Panc1 (cell line): ENCODE data around the gene TMEM161A. TPM values are rescaled to one million over a fixed set of nuclear protein-coding genes. Genes with fewer than 3 reads are reported as not detected.
"Not testable (repeated sequence)": the region's sequence is repeated elsewhere in the genome, so short reads cannot be mapped to it uniquely, and the experiment has no call there.

ENCODE experiments used
- ATAC-seq: fragments of 200-7000 bp; cut with Tn5 transposase; 2 replicates; pipeline ENCODE4 v1.9.1; 2020; ENCODE audit warnings: mild to moderate bottlenecking, moderate library complexity
- BruUV-seq: library from RNA; stranded (reverse); fragments of 400-500 nt; replicated peaks from 2 replicates; lab custom pipeline; 2021; lab: Mats Ljungman, UMichigan
- CTCF ChIA-PET: fragments of 300-600 bp; sonication (Branson Sonifier 250); formaldehyde crosslinking; loops from one replicate; lab custom pipeline; 2022; ENCODE audit warnings: antibody characterized with exemption; lab: Charles Lee
- POLR2A ChIA-PET: fragments of 300-600 bp; sonication (Branson Sonifier 250); formaldehyde crosslinking; loops from one replicate; lab custom pipeline; 2022; ENCODE audit warnings: antibody characterized with exemption; lab: Charles Lee
- DNase-seq: peaks from one replicate; pipeline ENCODE4 v3.0.0-alpha.2; 2010; ENCODE audit warnings: low read depth, low spot score
- H3K27ac ChIP-seq: 2 replicates; pipeline ENCODE4 v1.5.1; 2011; ENCODE audit warnings: mild to moderate bottlenecking, low read length, inconsistent platforms
- H3K27me3 ChIP-seq: fragments of 200-500 bp; sonication (Bioruptor generic); 2 replicates; pipeline ENCODE4 v1.6.0; 2014; ENCODE audit warnings: low read length, inconsistent platforms; ENCODE audit not compliant: control insufficient read depth, insufficient read depth
- H3K36me3 ChIP-seq: fragments of 200-500 bp; sonication (Bioruptor generic); 2 replicates; pipeline ENCODE4 v1.5.1; 2014; ENCODE audit warnings: inconsistent platforms, mild to moderate bottlenecking, low read length, moderate library complexity; ENCODE audit not compliant: control insufficient read depth, insufficient read depth
- H3K4me1 ChIP-seq: 2 replicates; pipeline ENCODE4 v1.5.1; 2011; ENCODE audit warnings: inconsistent platforms, mild to moderate bottlenecking, low read length, moderate library complexity; ENCODE audit not compliant: control insufficient read depth, insufficient read depth
- H3K4me3 ChIP-seq, 2 experiments: 2 replicates each; pipeline ENCODE4 v1.5.1; 2011 to 2012; ENCODE audit warnings: low read depth in 2 of 2, low read length in 2 of 2, mild to moderate bottlenecking in 2 of 2, inconsistent platforms in 1 of 2, moderate library complexity in 1 of 2
- H3K9me3 ChIP-seq: fragments of 200-500 bp; sonication (Bioruptor generic); 2 replicates; pipeline ENCODE4 v1.5.1; 2014; ENCODE audit warnings: low read depth, mild to moderate bottlenecking, inconsistent platforms, low read length, moderate library complexity; ENCODE audit not compliant: control insufficient read depth, insufficient read depth
- POLR2AphosphoS5 ChIP-seq: IDR thresholded peaks from 2 replicates; pipeline ENCODE4 v1.6.1; 2012; ENCODE audit warnings: mild to moderate bottlenecking, low read depth, low read length, moderate library complexity
- SIN3A ChIP-seq: IDR thresholded peaks from 2 replicates; pipeline ENCODE4 v1.6.1; 2012; ENCODE audit warnings: low read depth, mild to moderate bottlenecking, low read length, moderate library complexity, borderline replicate concordance; ENCODE audit not compliant: insufficient read depth
- TCF7L2 ChIP-seq: IDR thresholded peaks from 2 replicates; pipeline ENCODE4 v1.6.1; 2011; ENCODE audit warnings: mild to moderate bottlenecking, low read depth, low read length, inconsistent platforms
- in situ Hi-C: cut with HindIII; loops from 2 replicates; pipeline ENCODE4 v1.10.0; 2016; ENCODE audit warnings: low sequenced_read_pairs, low pct_unique_long_range_greater_than_20kb
- intact Hi-C: fragments of 100-400 bp; cut with micrococcal nuclease; formaldehyde crosslinking; loops from one replicate; pipeline ENCODE4 v1.10.0; 2022; ENCODE audit not compliant: unreplicated experiment
- total RNA-seq: library from RNA; stranded (reverse); gene quantifications from one replicate; pipeline ENCODE4 v1.2.1, GENCODE V29; 2021; ENCODE audit not compliant: unreplicated experiment
- TF ChIP-seq, protein P1 (sequence below), 2 experiments: IDR thresholded peaks; 2 replicates each; pipeline ENCODE4 v1.6.1; 2011 to 2012; ENCODE audit warnings: low read depth in 2 of 2, control low read depth in 1 of 2, low read length in 1 of 2, mild to moderate bottlenecking in 1 of 2, moderate library complexity in 1 of 2; ENCODE audit not compliant: insufficient read depth in 1 of 2
- TF ChIP-seq, protein P2 (sequence below): fragments of 450-650 bp; IDR thresholded peaks from 2 replicates; pipeline ENCODE4 v1.5.1; 2017; ENCODE audit warnings: mild to moderate bottlenecking

Gene TMEM161A
- total RNA-seq, 1 experiment from 2014 or later, result 26.7 TPM

DNA sequence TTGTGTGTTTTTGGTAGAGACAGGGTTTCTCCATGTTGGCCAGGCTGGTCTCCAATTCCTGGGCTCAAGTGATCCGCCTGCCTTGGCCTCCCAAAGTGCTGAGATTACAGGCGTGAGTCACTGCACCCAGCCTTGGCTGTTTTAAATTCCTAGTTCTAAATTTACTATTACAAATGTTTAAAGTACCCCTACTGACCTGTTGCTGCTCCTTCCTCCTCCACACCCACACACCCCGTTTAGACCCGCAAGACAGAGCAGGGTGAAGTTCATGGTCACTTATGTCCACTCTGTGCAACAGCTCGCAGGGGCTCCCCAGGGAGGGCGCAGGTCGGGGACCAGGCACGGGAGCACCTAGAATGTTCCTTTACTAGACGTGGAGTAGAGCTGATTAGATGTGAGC is 28.7 kb downstream of the TMEM161A start:
- Histone ChIP-seq H3K36me3 (no peaks in the 10 kb centered on the region), H3K27ac (no peak overlapping the region), H3K4me1 (no peaks in the 10 kb centered on the region), H3K27me3 (no peaks in the 10 kb centered on the region), H3K4me3 (no peak overlapping the region), H3K9me3 (no peaks in the 10 kb centered on the region)
- intact Hi-C loops (no loop called here), in situ Hi-C loops (no loop called here)
- ChIA-PET POLR2A (no interaction called here), CTCF (no interaction called here)
- DNase-seq, result no peak
- TF ChIP-seq SIN3A (no peak), POLR2AphosphoS5 (no peak), TCF7L2 (no peak)
- TF ChIP-seq, protein P1, sequence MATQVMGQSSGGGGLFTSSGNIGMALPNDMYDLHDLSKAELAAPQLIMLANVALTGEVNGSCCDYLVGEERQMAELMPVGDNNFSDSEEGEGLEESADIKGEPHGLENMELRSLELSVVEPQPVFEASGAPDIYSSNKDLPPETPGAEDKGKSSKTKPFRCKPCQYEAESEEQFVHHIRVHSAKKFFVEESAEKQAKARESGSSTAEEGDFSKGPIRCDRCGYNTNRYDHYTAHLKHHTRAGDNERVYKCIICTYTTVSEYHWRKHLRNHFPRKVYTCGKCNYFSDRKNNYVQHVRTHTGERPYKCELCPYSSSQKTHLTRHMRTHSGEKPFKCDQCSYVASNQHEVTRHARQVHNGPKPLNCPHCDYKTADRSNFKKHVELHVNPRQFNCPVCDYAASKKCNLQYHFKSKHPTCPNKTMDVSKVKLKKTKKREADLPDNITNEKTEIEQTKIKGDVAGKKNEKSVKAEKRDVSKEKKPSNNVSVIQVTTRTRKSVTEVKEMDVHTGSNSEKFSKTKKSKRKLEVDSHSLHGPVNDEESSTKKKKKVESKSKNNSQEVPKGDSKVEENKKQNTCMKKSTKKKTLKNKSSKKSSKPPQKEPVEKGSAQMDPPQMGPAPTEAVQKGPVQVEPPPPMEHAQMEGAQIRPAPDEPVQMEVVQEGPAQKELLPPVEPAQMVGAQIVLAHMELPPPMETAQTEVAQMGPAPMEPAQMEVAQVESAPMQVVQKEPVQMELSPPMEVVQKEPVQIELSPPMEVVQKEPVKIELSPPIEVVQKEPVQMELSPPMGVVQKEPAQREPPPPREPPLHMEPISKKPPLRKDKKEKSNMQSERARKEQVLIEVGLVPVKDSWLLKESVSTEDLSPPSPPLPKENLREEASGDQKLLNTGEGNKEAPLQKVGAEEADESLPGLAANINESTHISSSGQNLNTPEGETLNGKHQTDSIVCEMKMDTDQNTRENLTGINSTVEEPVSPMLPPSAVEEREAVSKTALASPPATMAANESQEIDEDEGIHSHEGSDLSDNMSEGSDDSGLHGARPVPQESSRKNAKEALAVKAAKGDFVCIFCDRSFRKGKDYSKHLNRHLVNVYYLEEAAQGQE (IDR thresholded peaks at IDR 0.05; ENCODE audit: insufficient read depth in 1 of 2, low read depth in 2 of 2, low read length in 1 of 2), result no peak
- TF ChIP-seq, protein P2, sequence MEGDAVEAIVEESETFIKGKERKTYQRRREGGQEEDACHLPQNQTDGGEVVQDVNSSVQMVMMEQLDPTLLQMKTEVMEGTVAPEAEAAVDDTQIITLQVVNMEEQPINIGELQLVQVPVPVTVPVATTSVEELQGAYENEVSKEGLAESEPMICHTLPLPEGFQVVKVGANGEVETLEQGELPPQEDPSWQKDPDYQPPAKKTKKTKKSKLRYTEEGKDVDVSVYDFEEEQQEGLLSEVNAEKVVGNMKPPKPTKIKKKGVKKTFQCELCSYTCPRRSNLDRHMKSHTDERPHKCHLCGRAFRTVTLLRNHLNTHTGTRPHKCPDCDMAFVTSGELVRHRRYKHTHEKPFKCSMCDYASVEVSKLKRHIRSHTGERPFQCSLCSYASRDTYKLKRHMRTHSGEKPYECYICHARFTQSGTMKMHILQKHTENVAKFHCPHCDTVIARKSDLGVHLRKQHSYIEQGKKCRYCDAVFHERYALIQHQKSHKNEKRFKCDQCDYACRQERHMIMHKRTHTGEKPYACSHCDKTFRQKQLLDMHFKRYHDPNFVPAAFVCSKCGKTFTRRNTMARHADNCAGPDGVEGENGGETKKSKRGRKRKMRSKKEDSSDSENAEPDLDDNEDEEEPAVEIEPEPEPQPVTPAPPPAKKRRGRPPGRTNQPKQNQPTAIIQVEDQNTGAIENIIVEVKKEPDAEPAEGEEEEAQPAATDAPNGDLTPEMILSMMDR, result no peak
- no peak for ATAC-seq
- BruUV-seq, result no TSS peak

DNA sequence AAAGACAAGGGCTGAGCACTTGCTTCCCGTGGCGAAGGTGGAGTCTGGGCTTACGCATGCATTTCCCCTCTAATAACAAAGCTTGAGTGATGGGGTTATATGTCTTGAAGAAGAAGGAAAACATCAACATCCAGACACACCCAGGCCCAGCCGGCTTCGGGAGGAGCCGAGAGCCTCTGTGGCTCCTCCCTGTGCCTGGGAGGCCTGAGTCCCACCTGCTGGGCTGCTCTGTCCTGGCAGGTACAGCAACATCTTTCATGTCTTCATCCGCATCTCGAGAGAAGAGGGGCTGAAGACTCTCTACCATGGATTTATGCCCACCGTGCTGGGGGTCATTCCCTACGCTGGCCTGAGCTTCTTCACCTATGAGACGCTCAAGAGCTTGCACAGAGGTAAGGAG is 30.6 kb downstream of the TMEM161A start:
- no peak overlapping the region for H3K27ac ChIP-seq
- in situ Hi-C loops (no loop called here), intact Hi-C loops (no loop called here)
- H3K9me3 ChIP-seq, result no peaks in the 10 kb centered on the region
- ChIA-PET CTCF (no interaction called here), POLR2A (no interaction called here)
- H3K4me1 ChIP-seq, result no peaks in the 10 kb centered on the region
- no peaks in the 10 kb centered on the region for H3K36me3 ChIP-seq
- no peak for DNase-seq
- ATAC-seq, result no peak
- H3K4me3 ChIP-seq, result no peak overlapping the region
- no TSS peak for BruUV-seq
- H3K27me3 ChIP-seq, result no peaks in the 10 kb centered on the region
- TF ChIP-seq, protein P1 (IDR thresholded peaks at IDR 0.05; ENCODE audit: insufficient read depth in 1 of 2, low read depth in 2 of 2, low read length in 1 of 2), result no peak
- TF ChIP-seq POLR2AphosphoS5 (no peak), TCF7L2 (no peak), SIN3A (no peak)
- TF ChIP-seq, protein P2, result no peak

DNA sequence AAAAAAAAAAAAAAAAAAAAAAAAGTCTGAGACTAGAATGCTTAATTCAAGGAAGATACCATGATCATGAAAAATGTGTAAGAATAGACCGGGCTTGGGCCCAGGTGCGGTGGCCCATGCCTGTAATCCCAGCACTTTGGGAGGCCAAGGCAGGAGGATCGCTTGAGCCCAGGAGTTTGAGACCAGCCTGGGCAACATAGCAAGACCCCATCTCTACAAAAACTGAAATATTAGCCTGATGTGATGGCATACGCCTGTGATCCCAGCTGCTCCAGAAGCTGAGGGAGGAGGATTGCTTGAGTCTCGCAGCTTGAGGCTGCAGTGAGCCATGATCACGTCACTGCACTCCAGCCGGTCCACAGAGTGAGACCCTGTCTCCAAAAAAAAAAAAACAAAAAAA is 31.3 kb downstream of the TMEM161A start:
- H3K4me1 ChIP-seq, H3K27ac ChIP-seq, CTCF ChIA-PET, H3K27me3 ChIP-seq, ATAC-seq, DNase-seq, H3K4me3 ChIP-seq, H3K36me3 ChIP-seq, BruUV-seq, intact Hi-C loops, POLR2A ChIA-PET, H3K9me3 ChIP-seq, in situ Hi-C loops: not testable (repeated sequence)
